HepG2 (cell line): ENCODE data around the gene S100A12. TPM values are rescaled to one million over a fixed set of nuclear protein-coding genes. Genes with fewer than 3 reads are reported as not detected.

Experiments
- ATAC-seq: fragments of 200-7000 bp; cut with Tn5 transposase; 3 replicates; pipeline ENCODE4 v1.9.1; 2020; ENCODE audit warnings: mild to moderate bottlenecking, moderate library complexity
- BruUV-seq: library from RNA; stranded (reverse); fragments of 400-500 nt; replicated peaks from 2 replicates; lab custom pipeline; 2021; lab: Mats Ljungman, UMichigan
- CTCF ChIA-PET: fragments of 300-600 bp; formaldehyde crosslinking; extraction: SDS; loops from one replicate; lab custom pipeline; 2021; ENCODE audit warnings: low total read pairs, inconsistent platforms, low intra/inter-chr PET ratio; lab: Yijun Ruan, JAX
- POLR2A ChIA-PET: fragments of 350-600 bp; sonication (Branson Sonifier 250); formaldehyde crosslinking; loops from one replicate; lab custom pipeline; 2020; ENCODE audit warnings: antibody characterized with exemption, inconsistent platforms; lab: Yijun Ruan, JAX
- DNase-seq: peaks from one replicate; pipeline ENCODE4 v3.0.0-alpha.2; 2015; ENCODE audit warnings: low spot score
- FAIRE-seq: peaks from 3 replicates; lab custom pipeline; 2011; peaks lifted over from hg19 to GRCh38; lab: Jason Lieb, UNC
- H2AFZ ChIP-seq: one replicate; pipeline ENCODE4 v1.6.1; 2011; ENCODE audit warnings: low read length, inconsistent platforms
- H3K27ac ChIP-seq: fragments of 300-600 bp; 3 replicates; pipeline ENCODE4 v1.8.0; 2011; ENCODE audit warnings: mixed run types, mild to moderate bottlenecking, mixed read lengths, low read length, inconsistent platforms; ENCODE audit not compliant: insufficient read depth; ENCODE audit errors: extremely low read length
- H3K27me3 ChIP-seq, 2 experiments: fragments of 200-600 bp in 1 of 2; 2 replicates in 1 of 2; 3 replicates in 1 of 2; pipeline versions ENCODE4 v1.6.0 to v1.8.0; 2011; ENCODE audit warnings: low read length in 2 of 2, mild to moderate bottlenecking in 2 of 2, moderate library complexity in 2 of 2, inconsistent platforms in 1 of 2; ENCODE audit not compliant: insufficient read depth in 2 of 2, control insufficient read depth in 1 of 2
- H3K36me3 ChIP-seq, 2 experiments: fragments of 200-600 bp in 1 of 2; replicated peaks in 1 of 2; 2 replicates in 1 of 2; 3 replicates in 1 of 2; pipeline versions ENCODE4 v1.5.1 to v1.8.0; 2011; ENCODE audit warnings: low read length in 2 of 2, inconsistent platforms in 1 of 2; ENCODE audit not compliant: insufficient read depth in 2 of 2, control insufficient read depth in 1 of 2
- H3K4me1 ChIP-seq: 2 replicates; pipeline ENCODE4 v1.5.1; 2012; ENCODE audit warnings: low read length, inconsistent platforms; ENCODE audit not compliant: insufficient read depth
- H3K4me2 ChIP-seq: 2 replicates; pipeline ENCODE4 v1.6.0; 2011; ENCODE audit warnings: low read depth, low read length, inconsistent platforms
- H3K4me3 ChIP-seq, 3 experiments: fragments of 200-600 bp in 1 of 3; sonication (generic), shearing (Covaris generic) in 1 of 3; replicated peaks in 1 of 3; 2 replicates each; pipeline ENCODE4 v1.5.1; 2011 to 2016; ENCODE audit warnings: low read length in 3 of 3, inconsistent platforms in 2 of 3, low read depth in 2 of 3, mild to moderate bottlenecking in 2 of 3, control low read depth in 1 of 3, mixed read lengths in 1 of 3; ENCODE audit not compliant: insufficient read depth in 1 of 3
- H3K79me2 ChIP-seq: one replicate; pipeline ENCODE4 v1.6.1; 2011; ENCODE audit warnings: low read length, inconsistent platforms; ENCODE audit not compliant: insufficient read depth
- H3K9ac ChIP-seq: 2 replicates; pipeline ENCODE4 v1.6.0; 2011; ENCODE audit warnings: mild to moderate bottlenecking, low read depth, low read length, inconsistent platforms; ENCODE audit not compliant: insufficient read depth
- H3K9me3 ChIP-seq: 2 replicates; pipeline ENCODE4 v1.5.1; 2012; ENCODE audit warnings: mild to moderate bottlenecking, low read length
- H4K20me1 ChIP-seq: 2 replicates; pipeline ENCODE4 v1.6.0; 2011; ENCODE audit warnings: inconsistent platforms, mild to moderate bottlenecking, low read length, moderate library complexity; ENCODE audit not compliant: insufficient read depth
- GATA4 ChIP-seq: sonication (generic); IDR thresholded peaks from 2 replicates; pipeline ENCODE4 v1.6.1; 2016; ENCODE audit warnings: antibody characterized with exemption, low read depth, borderline replicate concordance
- NFATC3 ChIP-seq: sonication (generic); formaldehyde crosslinking; IDR thresholded peaks from 2 replicates; pipeline ENCODE4 v1.5.1; 2020; ENCODE audit warnings: mild to moderate bottlenecking, missing genetic modification reagents
- PLRG1 ChIP-seq: fragments of 450-650 bp; conservative IDR thresholded peaks from 2 replicates; pipeline ENCODE4 v1.6.1; 2016
- STAT5B ChIP-seq: sonication (generic); formaldehyde crosslinking; IDR thresholded peaks from 2 replicates; pipeline ENCODE4 v1.4.0; 2020; ENCODE audit warnings: missing genetic modification reagents
- ZNF605 ChIP-seq: sonication (generic); formaldehyde crosslinking; IDR thresholded peaks from 2 replicates; pipeline ENCODE4 v1.8.0; 2022; ENCODE audit warnings: mild to moderate bottlenecking, missing genetic modification reagents
- ZNF839 ChIP-seq: sonication (generic); formaldehyde crosslinking; IDR thresholded peaks from 2 replicates; pipeline ENCODE4 v1.4.0; 2020; ENCODE audit warnings: missing genetic modification reagents, mild to moderate bottlenecking, borderline replicate concordance
- WGBS: methylation state at CpG from one replicate; pipeline ENCODE4 v1.1.6; 2017; ENCODE audit warnings: low lambda C conversion rate; 5-methylcytosine and 5-hydroxymethylcytosine counted together
- in situ Hi-C: cut with HindIII; loops from 2 replicates; pipeline ENCODE4 v1.10.0; 2017; ENCODE audit warnings: low pct_unique_long_range_greater_than_20kb; ENCODE audit not compliant: extremely low pct_ligation_motif_present
- intact Hi-C: fragments of 100-400 bp; cut with micrococcal nuclease; formaldehyde crosslinking; loops from one replicate; pipeline ENCODE4 v1.10.0; 2022; ENCODE audit not compliant: unreplicated experiment
- polyA plus RNA-seq, 8 experiments: library from polyadenylated mRNA; depleted of rRNA in 3 of 8; stranded (reverse) in 7 of 8; unstranded in 1 of 8; fragments of >200 nt; fragmentation: Illumina TruSeq in 4 of 8; extraction: Trizol in 4 of 8; gene quantifications; 2 replicates each; pipeline versions ENCODE4 v1.2.1 to v1.2.3, GENCODE V29; 2011 to 2016; ENCODE audit warnings: low read depth in 4 of 8, missing spikeins in 1 of 8, mixed read lengths in 1 of 8; ENCODE audit not compliant: insufficient read depth in 1 of 8
- total RNA-seq, 5 experiments: library from RNA; depleted of rRNA; stranded (reverse); fragments of >200 nt; fragmentation: Illumina TruSeq; extraction: Trizol; gene quantifications; 2 replicates each; pipeline ENCODE4 v1.2.3, GENCODE V29; 2016; ENCODE audit warnings: low read depth in 1 of 5
- TF ChIP-seq, protein P1 (sequence below): sonication (generic); formaldehyde crosslinking; IDR thresholded peaks from 2 replicates; pipeline ENCODE4 v1.4.0; 2020; ENCODE audit warnings: mild to moderate bottlenecking, missing genetic modification reagents, borderline replicate concordance
- TF ChIP-seq, protein P2 (sequence below): sonication (generic); formaldehyde crosslinking; IDR thresholded peaks from 2 replicates; pipeline ENCODE4 v1.4.0; 2020; ENCODE audit warnings: missing genetic modification reagents; ENCODE audit errors: not compliant biosample characterization

The S100A12 gene
- total and polyA plus RNA-seq, 2 of the 13 experiments (the other 11 are each of a cell fraction or from before 2014, with no cell fraction given): not detected

DNA sequence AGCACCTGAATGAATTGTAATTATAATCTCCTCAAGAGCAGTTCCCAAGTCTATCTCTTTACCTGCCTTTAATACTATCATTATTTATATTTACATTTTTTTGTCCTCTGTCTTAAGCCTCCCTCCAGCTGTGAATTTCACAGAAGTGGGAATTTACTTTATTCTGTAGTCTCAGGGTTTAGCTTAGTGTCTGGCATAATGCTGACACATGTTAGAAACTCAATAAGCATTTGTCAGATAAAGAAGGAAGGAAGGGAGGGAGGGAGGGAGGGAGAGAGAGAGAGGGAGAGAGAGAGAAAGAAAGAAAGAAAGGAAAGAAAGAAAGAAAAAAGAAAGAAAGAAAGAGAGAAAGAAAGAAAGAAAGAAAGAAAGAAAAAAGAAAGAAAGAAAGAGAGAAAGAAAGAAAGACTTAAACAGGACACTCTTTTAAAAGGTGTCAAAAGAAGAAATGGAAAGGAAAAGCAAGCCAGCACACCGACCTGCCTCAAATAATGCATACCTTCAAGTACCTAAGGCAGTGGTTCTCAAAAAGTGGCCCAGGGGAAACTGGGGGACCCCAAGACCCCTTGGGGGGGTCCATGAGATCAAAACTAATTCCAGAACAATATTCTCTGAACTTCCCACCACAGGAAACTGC lies 25.0 kb downstream of the S100A12 start:
- no peak overlapping the region for H3K9ac ChIP-seq
- H3K36me3 ChIP-seq: no peaks in the 10 kb centered on the region
- no peak overlapping the region for H3K27ac ChIP-seq
- ATAC-seq: no peak
- H3K9me3 ChIP-seq: no peaks in the 10 kb centered on the region
- in situ Hi-C loops: no loop called here
- TF ChIP-seq, protein P1, sequence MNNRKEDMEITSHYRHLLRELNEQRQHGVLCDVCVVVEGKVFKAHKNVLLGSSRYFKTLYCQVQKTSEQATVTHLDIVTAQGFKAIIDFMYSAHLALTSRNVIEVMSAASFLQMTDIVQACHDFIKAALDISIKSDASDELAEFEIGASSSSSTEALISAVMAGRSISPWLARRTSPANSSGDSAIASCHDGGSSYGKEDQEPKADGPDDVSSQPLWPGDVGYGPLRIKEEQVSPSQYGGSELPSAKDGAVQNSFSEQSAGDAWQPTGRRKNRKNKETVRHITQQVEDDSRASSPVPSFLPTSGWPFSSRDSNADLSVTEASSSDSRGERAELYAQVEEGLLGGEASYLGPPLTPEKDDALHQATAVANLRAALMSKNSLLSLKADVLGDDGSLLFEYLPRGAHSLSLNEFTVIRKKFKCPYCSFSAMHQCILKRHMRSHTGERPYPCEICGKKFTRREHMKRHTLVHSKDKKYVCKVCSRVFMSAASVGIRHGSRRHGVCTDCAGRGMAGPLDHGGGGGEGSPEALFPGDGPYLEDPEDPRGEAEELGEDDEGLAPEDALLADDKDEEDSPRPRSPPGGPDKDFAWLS: no peak
- TF ChIP-seq GATA4: no peak
- TF ChIP-seq ZNF839 (CRISPR knock-in tag): no peak
- TF ChIP-seq STAT5B (CRISPR knock-in tag): no peak
- no peak for TF ChIP-seq PLRG1
- TF ChIP-seq, protein P2, sequence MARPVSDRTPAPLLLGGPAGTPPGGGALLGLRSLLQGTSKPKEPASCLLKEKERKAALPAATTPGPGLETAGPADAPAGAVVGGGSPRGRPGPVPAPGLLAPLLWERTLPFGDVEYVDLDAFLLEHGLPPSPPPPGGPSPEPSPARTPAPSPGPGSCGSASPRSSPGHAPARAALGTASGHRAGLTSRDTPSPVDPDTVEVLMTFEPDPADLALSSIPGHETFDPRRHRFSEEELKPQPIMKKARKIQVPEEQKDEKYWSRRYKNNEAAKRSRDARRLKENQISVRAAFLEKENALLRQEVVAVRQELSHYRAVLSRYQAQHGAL (CRISPR knock-in tag): no peak
- TF ChIP-seq ZNF605 (CRISPR knock-in tag): no peak
- no peak for TF ChIP-seq NFATC3 (CRISPR knock-in tag)
- TF ChIP-seq, all 625 proteins: peak for 0
- peaks cover 5% of the 10 kb centered on the region for H4K20me1 ChIP-seq
- H3K27me3 ChIP-seq: peaks cover 1 to 6% of the 10 kb centered on the region in 2 experiments; a peak in 3 of 5 replicates
- no peak overlapping the region for H2AFZ ChIP-seq
- DNase-seq (no peak), FAIRE-seq (no peak)
- no TSS peak for BruUV-seq
- no peak overlapping the region for H3K4me3 ChIP-seq
- ChIA-PET POLR2A (no interaction called here), CTCF (no interaction called here)
- H3K4me2 ChIP-seq: no peak overlapping the region
- WGBS: 0% methylated on average over 1 of the region's 1 CpG
- no peaks in the 10 kb centered on the region for H3K4me1 ChIP-seq
- no peaks in the 10 kb centered on the region for H3K79me2 ChIP-seq
- intact Hi-C loops: no loop called here
